ENCODE data around the gene FBRS.

FBRS gene

DNA sequence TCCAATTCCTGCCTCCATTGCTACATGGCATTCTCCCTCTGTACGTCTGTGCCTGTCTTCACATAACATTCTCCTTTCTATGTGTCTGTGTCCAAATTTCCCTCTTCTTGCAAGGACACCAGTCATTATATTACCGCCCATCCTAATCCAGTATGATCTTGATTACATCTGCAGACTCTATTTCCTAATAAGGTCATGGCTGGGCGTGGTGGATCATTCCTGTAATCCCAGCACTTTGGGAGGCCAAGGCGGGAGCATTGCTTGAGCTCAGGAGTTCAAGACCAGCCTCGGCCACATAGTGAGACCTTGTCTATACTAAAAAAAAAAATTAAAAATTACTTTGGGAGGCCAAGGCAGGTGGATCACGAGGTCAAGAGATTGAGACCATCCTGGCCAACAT lies 12.5 kb upstream of the FBRS start:
- ATAC-seq = no peak

- no peak for ATAC-seq
These were observed 11.0 kb upstream of the FBRS start for GRCh38 chr16:30647274-30647571.

- ATAC-seq = no peak
These were observed 8.4 kb upstream of the FBRS start for GRCh38 chr16:30649725-30650368.

- ATAC-seq = peak; percentile 85 to 86
These were observed 7.7 kb upstream of the FBRS start, which contains the start of gene PRR14 for GRCh38 chr16:30650369-30651123. PRR14 (plus strand) TSS chr16:30650960; CDS start chr16:30651646, 686 bp downstream.

- peak; percentile 64 to 70 for ATAC-seq
These were observed 6.9 kb upstream of the FBRS start for GRCh38 chr16:30651124-30652004.

- ATAC-seq = no peak
These were observed 6.3 kb upstream of the FBRS start for GRCh38 chr16:30652005-30652296.

GRCh38 chr16:30652718-30653117 lies 5.5 kb upstream of the FBRS start:
- no peak for ATAC-seq

- ATAC-seq = no peak
These were observed 3.4 kb upstream of the FBRS start for GRCh38 chr16:30654856-30655255.

DNA sequence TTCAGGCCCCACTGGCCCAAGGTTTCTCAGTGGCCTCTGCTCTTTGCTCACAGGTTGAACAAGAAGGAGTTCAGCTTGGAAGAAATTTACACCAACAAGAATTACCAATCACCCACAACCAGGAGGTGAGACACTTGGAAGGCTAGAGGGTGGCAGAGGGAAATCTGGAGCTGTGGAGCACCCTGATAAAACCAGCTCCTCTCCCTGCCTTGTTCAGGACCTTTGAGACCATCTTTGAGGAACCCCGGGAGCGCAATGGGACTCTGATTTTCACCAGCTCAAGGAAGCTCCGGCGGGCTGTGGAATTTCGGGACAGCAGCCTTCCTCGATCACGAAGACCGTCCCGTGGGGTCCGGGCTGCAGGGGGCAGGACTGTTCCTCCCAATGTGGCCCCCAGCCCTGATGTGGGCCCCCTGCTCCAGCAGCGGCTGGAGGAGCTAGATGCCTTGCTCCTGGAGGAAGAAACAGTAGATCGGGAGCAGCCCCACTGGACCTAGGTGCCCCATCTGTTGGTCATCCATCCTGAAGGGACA lies 2.4 kb upstream of the FBRS start:
- ATAC-seq = no peak

DNA sequence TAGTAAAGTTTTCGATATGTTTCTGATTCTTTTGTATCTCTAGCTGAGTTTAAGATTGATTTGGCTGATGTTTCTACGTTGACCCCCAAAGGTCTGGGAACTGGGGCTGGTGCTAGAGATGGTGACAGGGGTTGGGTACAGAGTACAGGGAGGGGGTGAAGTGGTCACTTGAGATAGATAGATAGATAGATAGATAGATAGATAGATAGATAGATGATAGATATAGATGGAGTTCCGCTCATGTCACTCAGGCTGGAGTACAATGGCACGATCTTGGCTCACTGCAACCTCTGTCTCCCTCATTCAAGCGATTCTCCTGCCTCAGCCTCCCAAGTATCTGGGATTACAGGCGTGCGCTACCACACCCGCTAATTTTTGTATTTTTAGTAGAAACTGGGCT lies 1.8 kb upstream of the FBRS start:
- ATAC-seq = no peak

GRCh38 chr16:30656974-30657865 lies 1.0 kb upstream of the FBRS start:
- no peak for ATAC-seq

DNA sequence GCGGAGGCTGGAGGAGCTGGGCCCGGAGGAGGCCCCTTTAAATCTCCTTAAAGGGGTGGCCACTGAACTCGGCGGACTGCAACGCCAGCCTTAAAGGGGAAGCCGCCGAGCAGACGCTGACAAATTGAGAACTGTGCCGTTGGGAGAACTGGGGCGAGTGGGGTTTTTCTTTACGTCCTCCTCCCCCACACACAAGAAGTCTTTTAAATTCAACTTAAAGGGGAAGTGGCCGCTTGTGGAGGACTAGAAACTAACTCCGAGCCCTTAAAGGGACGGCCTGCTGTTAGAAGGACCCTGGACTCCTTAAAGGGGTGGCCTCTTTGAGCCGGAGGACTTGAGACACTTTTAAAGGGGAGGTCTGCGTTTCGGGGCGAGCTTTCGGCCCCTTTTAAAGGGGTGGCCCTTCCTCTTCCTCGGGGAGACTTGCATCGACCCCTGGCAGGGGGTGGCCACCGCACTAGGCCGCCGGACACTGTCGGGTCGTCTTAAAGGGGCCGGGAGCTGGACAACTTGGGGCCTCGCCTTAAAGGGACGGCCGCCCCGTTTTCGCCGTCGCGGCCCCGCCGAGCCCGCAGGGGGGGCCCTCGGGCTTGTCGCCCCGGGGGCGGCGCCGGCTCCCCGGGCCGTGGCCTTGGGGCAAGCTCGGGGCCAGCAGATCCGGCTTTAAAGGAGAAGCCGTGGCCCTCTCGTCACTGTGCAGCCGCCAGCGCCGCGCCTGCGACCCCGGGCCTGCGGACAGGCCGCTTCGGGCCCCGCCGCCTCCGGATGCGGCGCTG lies 688 bp downstream of the FBRS start:
- no peak for ATAC-seq

DNA sequence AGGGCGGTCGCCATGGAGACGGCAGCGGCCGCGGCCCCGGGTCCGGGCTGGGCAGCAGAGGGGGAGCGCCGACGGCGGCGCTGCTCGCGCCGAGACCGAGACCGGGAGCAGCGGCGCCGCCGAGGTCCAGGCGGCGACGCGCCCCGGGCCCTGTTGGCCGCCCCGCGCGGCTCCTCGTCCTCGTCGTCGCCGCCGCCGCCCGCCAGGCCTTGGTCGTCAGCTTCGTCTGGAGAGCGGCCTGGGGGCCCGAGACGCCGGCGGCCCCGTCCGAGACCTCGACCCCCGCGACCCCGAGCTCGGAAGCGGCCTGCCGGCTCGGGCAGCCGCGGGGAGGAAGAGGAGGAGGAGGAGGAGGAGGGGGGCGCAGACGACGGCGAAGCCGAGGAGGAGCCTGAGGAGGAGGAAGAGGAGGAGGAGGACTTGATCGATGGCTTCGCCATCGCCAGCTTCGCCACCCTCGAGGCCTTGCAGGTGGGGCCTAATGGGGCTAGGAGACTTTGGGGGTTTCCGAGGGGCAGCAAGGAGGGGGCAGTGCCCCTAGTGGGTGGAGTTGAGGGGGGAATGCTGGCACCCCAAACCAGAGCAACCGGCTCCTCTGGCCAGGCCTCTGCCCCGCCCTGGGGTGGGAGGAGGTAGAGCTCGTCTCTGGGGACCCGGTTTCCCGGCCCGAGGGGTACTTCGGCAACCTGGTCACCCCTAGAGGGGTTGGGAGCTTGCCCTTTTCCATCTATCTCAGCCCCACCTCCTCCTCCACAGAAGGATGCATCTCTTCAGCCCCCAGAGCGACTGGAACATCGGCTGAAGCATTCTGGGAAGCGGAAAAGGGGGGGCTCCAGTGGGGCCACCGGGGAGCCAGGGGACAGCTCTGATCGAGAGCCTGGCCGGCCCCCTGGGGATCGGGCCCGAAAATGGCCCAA lies 1.5 kb downstream of the FBRS start:
- ATAC-seq = no peak

DNA sequence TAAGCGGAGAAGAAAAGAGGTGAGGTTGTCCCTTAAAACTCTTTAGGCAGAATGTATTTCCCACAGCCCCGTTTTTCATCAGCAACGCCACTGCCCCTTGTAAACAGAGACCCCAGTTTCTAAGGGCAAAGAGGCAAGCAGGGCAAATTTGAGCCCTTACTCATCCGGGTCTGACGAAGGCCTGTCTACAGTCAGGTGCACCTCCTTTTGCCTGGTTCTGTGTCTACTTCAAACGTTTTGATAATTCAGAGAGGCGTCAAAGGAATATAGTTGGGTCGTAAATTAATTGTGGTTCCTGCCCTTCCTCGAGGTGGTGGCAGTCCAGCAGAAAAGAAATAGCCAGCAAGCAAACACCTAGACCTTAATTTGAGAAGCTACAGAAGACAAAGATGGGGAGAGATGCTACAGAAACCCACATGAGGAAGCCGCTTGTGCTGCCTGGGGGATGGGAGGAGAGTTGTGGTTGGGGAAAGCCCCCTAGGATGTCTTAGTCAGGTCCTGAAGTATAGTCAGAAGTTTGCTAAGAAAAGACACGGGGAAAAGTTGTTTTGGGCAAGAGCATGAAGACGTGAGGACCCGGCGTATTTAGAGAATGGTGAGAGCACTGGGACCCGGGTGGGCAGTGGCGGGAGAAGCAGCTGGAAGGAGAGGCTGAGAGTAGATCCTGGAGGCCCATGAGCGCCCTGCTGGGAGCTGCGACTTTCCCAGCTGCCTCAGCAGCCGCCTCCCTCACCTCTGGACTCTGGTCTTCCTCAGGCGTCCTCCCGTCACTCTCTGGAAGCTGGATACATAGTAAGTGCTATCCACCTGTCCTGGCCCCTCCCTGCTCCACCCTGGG lies 2.4 kb downstream of the FBRS start:
- ATAC-seq = peak; percentile 19 to 21

- no peak for ATAC-seq
These were observed 4.2 kb downstream of the FBRS start for GRCh38 chr16:30662449-30662848.

DNA sequence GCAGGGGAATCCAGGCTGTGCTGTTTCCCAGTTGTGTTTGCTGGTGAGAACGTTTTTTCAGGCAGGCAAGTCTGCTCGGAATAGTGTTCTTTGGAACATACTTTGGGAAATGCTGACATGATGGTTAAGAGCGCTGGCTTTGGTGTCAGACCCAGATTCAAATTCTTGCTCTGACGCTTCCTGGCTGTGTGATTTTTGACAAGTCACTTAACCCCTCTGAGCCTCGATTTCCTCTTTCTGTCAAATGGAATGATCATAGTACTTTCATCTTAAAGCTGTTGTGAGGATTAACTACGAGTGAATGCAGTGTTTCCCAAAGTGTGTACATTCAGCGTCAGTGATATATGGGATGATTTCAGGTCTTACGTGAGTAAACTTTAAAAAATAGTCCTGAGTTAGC lies 4.8 kb downstream of the FBRS start:
- no peak for ATAC-seq

- ATAC-seq = no peak
These were observed 5.6 kb downstream of the FBRS start for GRCh38 chr16:30663820-30664219.

GRCh38 chr16:30664616-30665109 lies 6.4 kb downstream of the FBRS start:
- no peak for ATAC-seq

DNA sequence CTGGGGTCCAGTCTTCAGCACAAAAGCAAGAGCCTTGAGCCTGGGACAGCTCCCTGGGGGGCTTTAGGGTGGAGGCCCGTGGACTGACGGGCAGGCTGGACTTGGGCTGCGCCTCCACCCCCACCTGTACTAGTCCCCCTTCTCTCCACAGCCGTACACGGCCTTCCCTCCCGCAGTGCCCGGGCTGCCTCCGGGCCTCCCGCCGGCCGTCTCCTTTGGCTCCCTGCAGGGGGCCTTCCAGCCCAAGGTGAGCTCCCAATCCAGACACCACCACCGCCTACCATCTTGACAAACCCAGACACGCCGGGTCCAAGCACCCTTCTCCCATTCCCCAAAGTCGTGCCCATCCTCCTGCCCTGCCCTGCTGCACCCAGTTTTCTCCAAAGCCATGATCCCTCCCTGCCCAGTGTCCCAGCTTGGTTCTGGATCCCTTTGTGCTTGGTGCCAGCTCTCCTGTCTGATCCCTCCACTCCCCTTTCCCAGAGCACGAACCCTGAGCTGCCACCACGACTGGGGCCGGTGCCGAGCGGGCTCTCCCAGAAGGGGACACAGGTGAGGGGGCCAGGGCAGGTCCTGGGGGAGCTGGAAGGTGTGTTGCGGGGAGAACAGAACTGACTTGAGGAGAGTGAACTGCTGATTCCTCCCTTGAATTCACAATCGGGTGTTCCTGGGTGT lies 7.1 kb downstream of the FBRS start:
- ATAC-seq = no peak
